Measurements from ENCODE around the gene PAIP2.

Gene PAIP2

GRCh38 chr5:139361835-139362429 lies 20.3 kb downstream of the PAIP2 start:
- Histone ChIP-seq H3K27ac (ENCODE audit: low read depth, low read length, poor library complexity, severe bottlenecking) (no peak overlapping the region), H3K9ac (ENCODE audit: low read length) (no peak overlapping the region), H4K20me1 (ENCODE audit: insufficient read depth, low read length) (peaks cover 4% of the 10 kb centered on the region; the same call in 1 of the 2 replicates), H2AFZ (ENCODE audit: low read length) (no peak overlapping the region), H3K4me1 (ENCODE audit: insufficient read depth, low read length, severe bottlenecking) (no peaks in the 10 kb centered on the region), H3F3A (ENCODE audit: insufficient read depth, low read length) (no peaks in the 10 kb centered on the region), H3K36me3 (ENCODE audit: insufficient read depth, low read length) (peaks cover 64% of the 10 kb centered on the region), H3K27me3 (ENCODE audit: insufficient read depth, low read length) (no peaks in the 10 kb centered on the region), H3K79me2 (ENCODE audit: insufficient read depth, low read length) (peaks cover 40% of the 10 kb centered on the region), H3K4me2 (ENCODE audit: low read length) (no peak overlapping the region), H3K9me3 (ENCODE audit: low read length) (no peaks in the 10 kb centered on the region), H3K9me2 (ENCODE audit: low read depth, low read length) (no peaks in the 10 kb centered on the region), H3K4me3 (ENCODE audit: low read depth, low read length, poor library complexity, severe bottlenecking) (no peak overlapping the region)
- TF ChIP-seq EZH2 (IDR thresholded peaks at IDR 0.05; ENCODE audit: borderline replicate concordance, low read length) = no peak
- TF ChIP-seq CTCF (IDR thresholded peaks at IDR 0.05; ENCODE audit: low read length) = no peak

GRCh38 chr5:139363937-139364336 lies 22.3 kb downstream of the PAIP2 start:
- Histone ChIP-seq H4K20me1 (ENCODE audit: insufficient read depth, low read length) (peaks cover 4% of the 10 kb centered on the region; the same call in 1 of the 2 replicates), H3K9ac (ENCODE audit: low read length) (no peak overlapping the region), H3K79me2 (ENCODE audit: insufficient read depth, low read length) (peaks cover 20% of the 10 kb centered on the region), H3K4me2 (ENCODE audit: low read length) (no peak overlapping the region), H3K27ac (ENCODE audit: low read depth, low read length, poor library complexity, severe bottlenecking) (no peak overlapping the region), H2AFZ (ENCODE audit: low read length) (no peak overlapping the region), H3K36me3 (ENCODE audit: insufficient read depth, low read length) (peaks cover 61% of the 10 kb centered on the region), H3K4me1 (ENCODE audit: insufficient read depth, low read length, severe bottlenecking) (no peaks in the 10 kb centered on the region), H3K9me2 (ENCODE audit: low read depth, low read length) (no peaks in the 10 kb centered on the region), H3K4me3 (ENCODE audit: low read depth, low read length, poor library complexity, severe bottlenecking) (no peak overlapping the region), H3K27me3 (ENCODE audit: insufficient read depth, low read length) (no peaks in the 10 kb centered on the region), H3F3A (ENCODE audit: insufficient read depth, low read length) (no peaks in the 10 kb centered on the region), H3K9me3 (ENCODE audit: low read length) (no peaks in the 10 kb centered on the region)
- TF ChIP-seq EZH2 (IDR thresholded peaks at IDR 0.05; ENCODE audit: borderline replicate concordance, low read length) = no peak
- TF ChIP-seq CTCF (IDR thresholded peaks at IDR 0.05; ENCODE audit: low read length) = no peak

- H3F3A ChIP-seq (ENCODE audit: insufficient read depth, low read length) = no peaks in the 10 kb centered on the region
- no peaks in the 10 kb centered on the region for H3K4me1 ChIP-seq (ENCODE audit: insufficient read depth, low read length, severe bottlenecking)
- no peaks in the 10 kb centered on the region for H3K9me3 ChIP-seq (ENCODE audit: low read length)
- no peaks in the 10 kb centered on the region for H3K27me3 ChIP-seq (ENCODE audit: insufficient read depth, low read length)
- no peak overlapping the region for H3K27ac ChIP-seq (ENCODE audit: low read depth, low read length, poor library complexity, severe bottlenecking)
- no peak overlapping the region for H3K4me2 ChIP-seq (ENCODE audit: low read length)
- peaks cover 20% of the 10 kb centered on the region for H3K79me2 ChIP-seq (ENCODE audit: insufficient read depth, low read length)
- H2AFZ ChIP-seq (ENCODE audit: low read length) = no peak overlapping the region
- H3K4me3 ChIP-seq (ENCODE audit: low read depth, low read length, poor library complexity, severe bottlenecking) = no peak overlapping the region
- TF ChIP-seq EZH2 (IDR thresholded peaks at IDR 0.05; ENCODE audit: borderline replicate concordance, low read length) = no peak
- no peak for TF ChIP-seq CTCF (IDR thresholded peaks at IDR 0.05; ENCODE audit: low read length)
- H3K9me2 ChIP-seq (ENCODE audit: low read depth, low read length) = no peaks in the 10 kb centered on the region
- H3K9ac ChIP-seq (ENCODE audit: low read length) = no peak overlapping the region
- peaks cover 4% of the 10 kb centered on the region; the same call in 1 of the 2 replicates for H4K20me1 ChIP-seq (ENCODE audit: insufficient read depth, low read length)
- peaks cover 65% of the 10 kb centered on the region for H3K36me3 ChIP-seq (ENCODE audit: insufficient read depth, low read length)
Observed at GRCh38 chr5:139364466-139364865, 22.8 kb downstream of the PAIP2 start.
